OCI-LY1 (cell line): ENCODE results near the gene EDN2.

Source experiments
- H2AFZ ChIP-seq: fragments of 200-600 bp; sonication (generic), shearing (Covaris generic); 2 replicates; pipeline ENCODE4 v1.6.0; 2014; ENCODE audit warnings: antibody characterized with exemption, mild to moderate bottlenecking, low read length
- H3F3A ChIP-seq: fragments of 200-600 bp; sonication (generic), shearing (Covaris generic); 2 replicates; pipeline ENCODE4 v1.6.0; 2014; ENCODE audit warnings: mild to moderate bottlenecking, antibody characterized with exemption, low read length, moderate library complexity; ENCODE audit not compliant: insufficient read depth
- H3K27ac ChIP-seq: fragments of 200-600 bp; sonication (generic); 2 replicates; pipeline ENCODE4 v1.5.1; 2014; ENCODE audit warnings: low read length, mixed run types, mild to moderate bottlenecking, low read depth; ENCODE audit not compliant: poor library complexity, severe bottlenecking
- H3K27me3 ChIP-seq: fragments of 200-600 bp; sonication (generic); 2 replicates; pipeline ENCODE4 v1.6.0; 2014; ENCODE audit warnings: antibody characterized with exemption, mild to moderate bottlenecking, low read length, moderate library complexity; ENCODE audit not compliant: insufficient read depth
- H3K36me3 ChIP-seq: fragments of 200-600 bp; sonication (generic); 2 replicates; pipeline ENCODE4 v1.6.1; 2014; ENCODE audit warnings: mild to moderate bottlenecking, antibody characterized with exemption, low read length, moderate library complexity, mixed read lengths; ENCODE audit not compliant: insufficient read depth
- H3K4me1 ChIP-seq: fragments of 200-600 bp; sonication (generic); 2 replicates; pipeline ENCODE4 v1.5.1; 2014; ENCODE audit warnings: mild to moderate bottlenecking, low read length, moderate library complexity; ENCODE audit not compliant: insufficient read depth, severe bottlenecking
- H3K4me2 ChIP-seq: fragments of 200-600 bp; sonication (generic), shearing (Covaris generic); 2 replicates; pipeline ENCODE4 v1.6.1; 2014; ENCODE audit warnings: low read length
- H3K4me3 ChIP-seq: fragments of 200-600 bp; sonication (generic); 2 replicates; pipeline ENCODE4 v1.5.1; 2014; ENCODE audit warnings: low read length, low read depth, mild to moderate bottlenecking, mixed read lengths; ENCODE audit not compliant: poor library complexity, severe bottlenecking
- H3K79me2 ChIP-seq: fragments of 200-600 bp; shearing (Covaris generic); 2 replicates; pipeline ENCODE4 v1.6.1; 2016; ENCODE audit warnings: mixed run types, low read length, mixed read lengths; ENCODE audit not compliant: insufficient read depth
- H3K9ac ChIP-seq: fragments of 200-600 bp; sonication (generic), shearing (Covaris generic); 2 replicates; pipeline ENCODE4 v1.6.1; 2014; ENCODE audit warnings: mild to moderate bottlenecking, low read length, mixed read lengths
- H3K9me2 ChIP-seq: fragments of 200-600 bp; sonication (generic), shearing (Covaris generic); 2 replicates; pipeline ENCODE4 v1.6.1; 2014; ENCODE audit warnings: low read depth, mild to moderate bottlenecking, low read length, mixed read lengths
- H3K9me3 ChIP-seq: fragments of 200-600 bp; shearing (Covaris generic); 2 replicates; pipeline ENCODE4 v1.6.1; 2014; ENCODE audit warnings: low read length, mixed read lengths
- H4K20me1 ChIP-seq: fragments of 200-600 bp; sonication (generic), shearing (Covaris generic); 2 replicates; pipeline ENCODE4 v1.6.0; 2016; ENCODE audit warnings: mild to moderate bottlenecking, low read length; ENCODE audit not compliant: insufficient read depth
- EZH2 ChIP-seq: fragments of 200-600 bp; sonication (generic), shearing (Covaris generic); IDR thresholded peaks from 2 replicates; pipeline ENCODE4 v1.8.0; 2017; ENCODE audit warnings: borderline replicate concordance, mixed run types, mild to moderate bottlenecking, antibody characterized with exemption, low read length, moderate library complexity, mixed read lengths
- TF ChIP-seq, protein P1 (sequence below): fragments of 200-600 bp; sonication (generic), shearing (Covaris generic); IDR thresholded peaks from 2 replicates; pipeline ENCODE4 v1.5.1; 2017; ENCODE audit warnings: mild to moderate bottlenecking, antibody characterized with exemption, low read length, moderate library complexity, mixed read lengths

The EDN2 gene

DNA sequence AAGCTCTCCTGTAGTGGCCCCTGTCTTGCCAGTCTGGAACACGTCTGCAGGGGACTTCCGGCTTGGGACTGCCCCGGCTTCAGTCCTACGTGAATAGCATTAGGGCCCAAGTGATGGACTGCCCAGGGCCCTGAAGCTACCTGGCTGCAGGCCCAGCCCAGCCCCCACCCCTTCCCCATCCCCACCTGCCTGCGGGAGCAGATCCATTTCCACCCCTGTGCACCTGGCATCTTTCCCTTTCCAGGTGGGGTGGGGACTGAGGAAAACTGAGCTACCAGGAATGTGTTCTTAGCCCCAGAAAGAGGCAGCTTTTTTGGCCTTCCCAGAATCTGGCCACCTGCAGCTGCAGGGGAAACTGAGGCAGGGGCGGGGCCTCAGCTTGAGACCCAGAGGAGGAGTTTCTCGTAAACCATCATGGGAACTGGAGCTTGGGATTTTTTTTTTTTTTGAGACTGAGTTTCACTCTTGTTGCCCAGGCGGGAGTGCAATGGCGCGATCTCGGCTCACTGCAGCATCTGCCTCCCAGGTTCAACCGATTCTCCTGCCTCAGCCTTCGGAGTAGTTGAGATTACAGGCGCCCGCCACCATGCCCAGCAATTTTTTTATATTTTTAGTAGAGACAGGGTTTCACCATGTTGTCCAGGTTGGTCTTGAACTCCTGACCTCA is 3.2 kb downstream of the EDN2 start:
- peaks cover 11% of the 10 kb centered on the region for H3K27me3 ChIP-seq
- H3K4me2 ChIP-seq = no peak overlapping the region
- no peaks in the 10 kb centered on the region for H3K9me2 ChIP-seq
- no peaks in the 10 kb centered on the region for H3K4me1 ChIP-seq
- H2AFZ ChIP-seq = no peak overlapping the region
- no peaks in the 10 kb centered on the region for H3K9me3 ChIP-seq
- H3K9ac ChIP-seq = no peak overlapping the region
- no peak overlapping the region for H3K27ac ChIP-seq
- no peaks in the 10 kb centered on the region for H3K36me3 ChIP-seq
- no peaks in the 10 kb centered on the region for H3F3A ChIP-seq
- no peak for TF ChIP-seq EZH2
- TF ChIP-seq, protein P1, sequence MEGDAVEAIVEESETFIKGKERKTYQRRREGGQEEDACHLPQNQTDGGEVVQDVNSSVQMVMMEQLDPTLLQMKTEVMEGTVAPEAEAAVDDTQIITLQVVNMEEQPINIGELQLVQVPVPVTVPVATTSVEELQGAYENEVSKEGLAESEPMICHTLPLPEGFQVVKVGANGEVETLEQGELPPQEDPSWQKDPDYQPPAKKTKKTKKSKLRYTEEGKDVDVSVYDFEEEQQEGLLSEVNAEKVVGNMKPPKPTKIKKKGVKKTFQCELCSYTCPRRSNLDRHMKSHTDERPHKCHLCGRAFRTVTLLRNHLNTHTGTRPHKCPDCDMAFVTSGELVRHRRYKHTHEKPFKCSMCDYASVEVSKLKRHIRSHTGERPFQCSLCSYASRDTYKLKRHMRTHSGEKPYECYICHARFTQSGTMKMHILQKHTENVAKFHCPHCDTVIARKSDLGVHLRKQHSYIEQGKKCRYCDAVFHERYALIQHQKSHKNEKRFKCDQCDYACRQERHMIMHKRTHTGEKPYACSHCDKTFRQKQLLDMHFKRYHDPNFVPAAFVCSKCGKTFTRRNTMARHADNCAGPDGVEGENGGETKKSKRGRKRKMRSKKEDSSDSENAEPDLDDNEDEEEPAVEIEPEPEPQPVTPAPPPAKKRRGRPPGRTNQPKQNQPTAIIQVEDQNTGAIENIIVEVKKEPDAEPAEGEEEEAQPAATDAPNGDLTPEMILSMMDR = no peak
- H3K4me3 ChIP-seq = no peak overlapping the region
- no peaks in the 10 kb centered on the region for H3K79me2 ChIP-seq
- H4K20me1 ChIP-seq = no peaks in the 10 kb centered on the region

DNA sequence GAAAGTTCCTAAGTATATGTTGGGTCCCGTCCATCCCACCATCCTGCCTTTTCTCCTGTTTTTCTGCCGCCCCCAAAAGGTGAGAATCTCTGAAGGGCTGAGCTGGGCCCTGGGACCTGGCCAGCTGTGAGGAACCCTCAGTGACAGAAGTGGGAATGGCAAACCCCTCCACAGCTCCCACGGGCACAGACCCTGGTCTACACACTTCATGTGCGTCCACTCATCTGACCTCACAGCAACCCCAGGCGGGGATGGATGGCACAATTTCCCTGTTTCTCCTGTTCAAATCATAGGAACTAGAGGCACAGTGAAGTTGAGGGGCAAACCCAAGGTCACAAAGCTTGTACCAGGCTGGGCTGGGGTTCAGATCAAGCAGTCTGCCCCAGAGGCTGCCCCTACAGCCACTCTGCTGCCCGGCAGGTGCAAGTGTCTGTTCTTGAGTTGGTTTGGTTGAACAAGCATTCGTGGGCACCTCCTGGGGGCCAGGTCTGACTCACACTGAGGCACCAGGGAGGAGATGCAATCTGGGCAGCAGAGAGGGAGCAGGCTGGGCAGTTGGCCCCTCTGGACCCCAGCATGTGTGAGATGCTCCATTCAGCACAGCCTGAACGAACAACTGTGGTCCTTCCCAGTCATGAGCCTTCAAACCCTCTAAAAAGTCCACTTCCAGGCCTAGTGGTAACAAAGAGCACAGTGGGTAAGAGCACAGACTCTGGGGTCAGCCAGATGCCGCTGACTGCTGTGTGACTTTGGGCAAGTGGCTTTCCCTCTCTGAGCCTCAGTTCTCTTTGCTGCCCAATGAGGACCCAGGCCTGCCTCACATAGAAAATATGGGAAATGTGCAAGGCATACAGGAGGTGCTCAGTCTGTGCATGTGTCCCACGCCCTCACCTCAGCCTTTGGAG is 4.0 kb downstream of the EDN2 start:
- H3K9me3 ChIP-seq = no peaks in the 10 kb centered on the region
- H3K36me3 ChIP-seq = no peaks in the 10 kb centered on the region
- peaks cover 7% of the 10 kb centered on the region for H3K27me3 ChIP-seq
- H4K20me1 ChIP-seq = no peaks in the 10 kb centered on the region
- TF ChIP-seq, protein P1 = no peak
- TF ChIP-seq EZH2 = no peak
- H3K9ac ChIP-seq = no peak overlapping the region
- no peak overlapping the region for H3K27ac ChIP-seq
- H3F3A ChIP-seq = no peaks in the 10 kb centered on the region
- H3K4me1 ChIP-seq = no peaks in the 10 kb centered on the region
- no peak overlapping the region for H3K4me3 ChIP-seq
- no peaks in the 10 kb centered on the region for H3K9me2 ChIP-seq
- no peak overlapping the region for H3K4me2 ChIP-seq
- no peak overlapping the region for H2AFZ ChIP-seq
- H3K79me2 ChIP-seq = no peaks in the 10 kb centered on the region

DNA sequence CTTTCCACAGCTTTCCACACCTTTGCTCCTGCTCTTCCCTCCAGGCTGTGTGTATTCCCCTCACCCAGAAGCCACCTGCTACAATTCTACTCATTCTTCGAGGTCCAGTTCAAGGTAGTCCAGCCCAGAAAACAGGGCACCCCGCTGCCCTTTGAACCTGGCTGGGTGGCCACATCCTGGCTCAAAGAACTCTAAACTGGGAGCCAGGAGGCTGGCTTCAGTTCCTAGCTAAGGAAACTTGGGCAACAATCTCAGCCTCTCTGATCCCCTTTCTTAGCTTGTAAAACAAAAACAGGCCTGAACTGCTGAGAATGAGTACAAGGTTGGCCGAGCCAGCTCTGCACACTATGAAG is 4.7 kb downstream of the EDN2 start:
- Histone ChIP-seq H3K9me3 (no peaks in the 10 kb centered on the region), H3F3A (no peaks in the 10 kb centered on the region), H3K27ac (no peak overlapping the region), H3K27me3 (peaks cover 7% of the 10 kb centered on the region), H3K4me3 (no peak overlapping the region), H3K4me2 (no peak overlapping the region), H3K36me3 (no peaks in the 10 kb centered on the region), H4K20me1 (no peaks in the 10 kb centered on the region), H3K79me2 (no peaks in the 10 kb centered on the region), H3K4me1 (no peaks in the 10 kb centered on the region), H2AFZ (no peak overlapping the region), H3K9ac (no peak overlapping the region), H3K9me2 (no peaks in the 10 kb centered on the region)
- TF ChIP-seq, protein P1 = no peak
- no peak for TF ChIP-seq EZH2
